PFSK-1 (cell line): ENCODE measurements around the gene MSANTD1.

Experiments used
- FOXP2 ChIP-seq: optimal IDR thresholded peaks from 2 replicates; pipeline ENCODE3; 2011; ENCODE audit warnings: borderline replicate concordance, control low read depth, inconsistent platforms; ENCODE audit not compliant: insufficient read depth; ENCODE audit errors: extremely low read length, extremely low read depth
- POLR2AphosphoS5 ChIP-seq: IDR thresholded peaks from 2 replicates; pipeline ENCODE4 v1.6.1; 2012; ENCODE audit warnings: low read depth, mild to moderate bottlenecking, control low read depth, low read length, moderate library complexity
- SIN3A ChIP-seq: IDR thresholded peaks from 2 replicates; pipeline ENCODE4 v1.6.1; 2012; ENCODE audit warnings: mild to moderate bottlenecking, low read length, moderate library complexity, borderline replicate concordance; ENCODE audit not compliant: insufficient read depth
- TAF1 ChIP-seq: IDR thresholded peaks from 2 replicates; pipeline ENCODE4 v1.6.1; 2012; ENCODE audit warnings: low read length, control low read depth, borderline replicate concordance; ENCODE audit not compliant: insufficient read depth
- TF ChIP-seq, protein P1 (sequence below), 2 experiments: IDR thresholded peaks; 2 replicates each; pipeline versions ENCODE4 v1.6.1 to v1.8.0; 2011 to 2012; ENCODE audit warnings: low read depth in 2 of 2, low read length in 2 of 2, control low read depth in 1 of 2, inconsistent platforms in 1 of 2, mild to moderate bottlenecking in 1 of 2, moderate library complexity in 1 of 2; ENCODE audit not compliant: insufficient read depth in 1 of 2

Gene MSANTD1

DNA sequence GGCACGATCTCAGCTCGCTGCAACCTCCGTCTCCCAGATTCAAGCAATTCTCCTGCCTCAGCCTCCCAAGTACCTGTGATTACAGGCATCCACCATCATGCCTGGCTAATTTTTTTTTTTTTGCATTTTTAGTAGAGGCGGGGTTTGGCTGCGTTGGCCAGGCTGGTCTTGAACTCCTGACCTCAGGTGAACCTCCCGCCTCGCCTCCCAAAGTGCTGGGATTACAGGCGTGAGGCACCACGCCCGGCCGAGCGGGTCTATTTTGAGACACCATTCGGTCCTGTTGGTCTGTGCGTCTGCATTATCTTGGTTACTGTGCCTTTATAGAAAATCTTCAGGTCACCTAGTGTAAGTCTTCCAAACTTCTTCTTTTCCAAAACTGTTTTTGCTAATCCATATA lies 22.2 kb downstream of the MSANTD1 start:
- TF ChIP-seq SIN3A: no peak
- TF ChIP-seq TAF1: no peak
- TF ChIP-seq FOXP2: no peak
- TF ChIP-seq, protein P1, sequence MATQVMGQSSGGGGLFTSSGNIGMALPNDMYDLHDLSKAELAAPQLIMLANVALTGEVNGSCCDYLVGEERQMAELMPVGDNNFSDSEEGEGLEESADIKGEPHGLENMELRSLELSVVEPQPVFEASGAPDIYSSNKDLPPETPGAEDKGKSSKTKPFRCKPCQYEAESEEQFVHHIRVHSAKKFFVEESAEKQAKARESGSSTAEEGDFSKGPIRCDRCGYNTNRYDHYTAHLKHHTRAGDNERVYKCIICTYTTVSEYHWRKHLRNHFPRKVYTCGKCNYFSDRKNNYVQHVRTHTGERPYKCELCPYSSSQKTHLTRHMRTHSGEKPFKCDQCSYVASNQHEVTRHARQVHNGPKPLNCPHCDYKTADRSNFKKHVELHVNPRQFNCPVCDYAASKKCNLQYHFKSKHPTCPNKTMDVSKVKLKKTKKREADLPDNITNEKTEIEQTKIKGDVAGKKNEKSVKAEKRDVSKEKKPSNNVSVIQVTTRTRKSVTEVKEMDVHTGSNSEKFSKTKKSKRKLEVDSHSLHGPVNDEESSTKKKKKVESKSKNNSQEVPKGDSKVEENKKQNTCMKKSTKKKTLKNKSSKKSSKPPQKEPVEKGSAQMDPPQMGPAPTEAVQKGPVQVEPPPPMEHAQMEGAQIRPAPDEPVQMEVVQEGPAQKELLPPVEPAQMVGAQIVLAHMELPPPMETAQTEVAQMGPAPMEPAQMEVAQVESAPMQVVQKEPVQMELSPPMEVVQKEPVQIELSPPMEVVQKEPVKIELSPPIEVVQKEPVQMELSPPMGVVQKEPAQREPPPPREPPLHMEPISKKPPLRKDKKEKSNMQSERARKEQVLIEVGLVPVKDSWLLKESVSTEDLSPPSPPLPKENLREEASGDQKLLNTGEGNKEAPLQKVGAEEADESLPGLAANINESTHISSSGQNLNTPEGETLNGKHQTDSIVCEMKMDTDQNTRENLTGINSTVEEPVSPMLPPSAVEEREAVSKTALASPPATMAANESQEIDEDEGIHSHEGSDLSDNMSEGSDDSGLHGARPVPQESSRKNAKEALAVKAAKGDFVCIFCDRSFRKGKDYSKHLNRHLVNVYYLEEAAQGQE (IDR thresholded peaks at IDR 0.05; ENCODE audit: insufficient read depth in 1 of 2, low read depth in 2 of 2, low read length in 2 of 2): no peak
- no peak for TF ChIP-seq POLR2AphosphoS5

DNA sequence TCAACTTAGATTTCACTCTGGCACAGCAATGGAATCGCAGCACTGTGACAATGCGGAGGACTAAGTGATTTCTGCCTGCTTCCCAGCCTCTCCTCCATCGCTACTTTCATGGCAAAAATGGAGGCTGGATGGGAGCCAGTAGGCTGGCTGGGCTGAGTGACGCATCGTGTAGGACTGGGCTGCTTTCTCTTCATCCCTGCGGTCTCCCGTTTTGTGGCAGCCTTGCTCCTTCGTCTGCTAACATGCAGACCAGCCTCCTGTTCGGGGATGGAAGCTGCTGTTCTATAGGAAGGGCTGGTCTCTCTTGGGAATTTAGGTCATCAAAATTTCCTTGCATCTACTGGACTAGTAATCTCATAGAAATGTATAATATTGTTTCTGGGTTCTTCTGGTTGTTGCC lies 28.0 kb downstream of the MSANTD1 start:
- TF ChIP-seq, protein P1 (IDR thresholded peaks at IDR 0.05; ENCODE audit: insufficient read depth in 1 of 2, low read depth in 2 of 2, low read length in 2 of 2): no peak
- TF ChIP-seq FOXP2 (no peak), TAF1 (no peak), SIN3A (no peak), POLR2AphosphoS5 (no peak)

DNA sequence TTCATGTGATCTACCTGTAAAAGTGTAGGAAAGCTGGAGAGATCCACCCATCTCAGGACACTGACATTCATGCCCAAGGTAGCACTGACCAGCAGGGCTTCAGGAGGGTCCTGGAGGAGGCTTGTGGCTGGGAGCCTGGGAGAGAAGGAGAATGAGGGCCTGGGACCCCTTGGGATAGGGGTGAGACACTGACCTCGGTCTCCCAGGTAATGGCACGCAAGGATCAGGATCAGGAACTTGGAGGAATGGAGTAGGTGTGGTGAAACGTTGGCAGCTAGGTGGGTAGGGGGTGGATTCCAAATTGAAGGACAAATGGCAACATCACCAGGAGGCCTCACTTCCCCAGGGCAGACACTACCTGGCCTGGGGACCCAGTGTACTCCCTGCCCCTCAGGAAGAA lies 31.5 kb downstream of the MSANTD1 start:
- TF ChIP-seq FOXP2 (no peak), POLR2AphosphoS5 (no peak), TAF1 (no peak), SIN3A (no peak)
- TF ChIP-seq, protein P1 (IDR thresholded peaks at IDR 0.05; ENCODE audit: insufficient read depth in 1 of 2, low read depth in 2 of 2, low read length in 2 of 2): no peak

DNA sequence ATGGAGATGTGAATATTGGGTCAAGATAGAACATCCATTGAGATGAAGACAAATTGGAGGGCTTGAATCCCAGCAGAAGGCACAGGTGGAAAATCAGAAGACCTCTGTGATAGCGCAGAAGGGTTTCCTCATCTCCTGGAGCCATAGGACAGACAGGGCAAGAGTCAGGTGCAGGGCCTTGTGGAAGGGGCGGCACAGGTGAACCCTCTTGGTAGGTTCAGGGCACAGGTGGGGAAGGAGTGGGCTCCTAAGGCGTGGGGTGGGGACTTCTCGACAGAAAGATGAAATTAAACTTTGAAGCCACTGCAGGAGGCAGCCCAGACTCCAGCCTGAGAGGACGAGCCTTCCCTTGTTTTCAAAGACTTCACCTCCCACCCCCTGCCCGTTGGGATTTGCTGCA lies 34.5 kb downstream of the MSANTD1 start:
- TF ChIP-seq POLR2AphosphoS5 (no peak), SIN3A (no peak), TAF1 (no peak), FOXP2 (no peak)
- TF ChIP-seq, protein P1 (IDR thresholded peaks at IDR 0.05; ENCODE audit: insufficient read depth in 1 of 2, low read depth in 2 of 2, low read length in 2 of 2): no peak

DNA sequence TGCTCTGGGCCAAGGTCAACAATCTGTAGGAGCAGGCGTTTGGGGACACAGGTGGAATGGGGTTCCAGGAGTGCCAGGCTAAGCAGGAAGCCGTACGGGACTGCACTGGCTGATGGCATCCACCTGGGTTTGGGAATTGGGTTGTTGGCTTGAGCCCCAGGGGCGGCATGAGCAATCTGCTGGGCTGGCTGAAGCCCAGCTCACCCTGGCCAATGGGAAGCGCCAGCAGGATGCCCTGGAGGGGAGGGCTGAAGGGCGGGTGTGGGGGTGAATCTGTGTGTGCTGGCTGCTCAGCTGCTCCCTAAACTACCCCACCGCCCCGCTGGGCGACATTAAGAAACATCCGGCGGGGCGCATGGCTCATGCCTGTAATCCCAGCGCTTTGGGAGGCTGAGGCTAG lies 35.0 kb downstream of the MSANTD1 start:
- TF ChIP-seq, protein P1 (IDR thresholded peaks at IDR 0.05; ENCODE audit: insufficient read depth in 1 of 2, low read depth in 2 of 2, low read length in 2 of 2): no peak
- TF ChIP-seq POLR2AphosphoS5 (no peak), SIN3A (no peak), TAF1 (no peak), FOXP2 (no peak)
